GM19463 (cell line): ENCODE results near the gene ATP6V0D1.
"Not testable (repeated sequence)": the region's sequence is repeated elsewhere in the genome, so short reads cannot be mapped to it uniquely, and the experiment has no call there.

Experiments
- ATAC-seq: cut with Tn5 transposase; IDR thresholded peaks from one replicate; pipeline ENCODE4 v1.9.1; 2021; ENCODE audit warnings: mild to moderate bottlenecking, moderate library complexity; ENCODE audit not compliant: unreplicated experiment

Gene ATP6V0D1

DNA sequence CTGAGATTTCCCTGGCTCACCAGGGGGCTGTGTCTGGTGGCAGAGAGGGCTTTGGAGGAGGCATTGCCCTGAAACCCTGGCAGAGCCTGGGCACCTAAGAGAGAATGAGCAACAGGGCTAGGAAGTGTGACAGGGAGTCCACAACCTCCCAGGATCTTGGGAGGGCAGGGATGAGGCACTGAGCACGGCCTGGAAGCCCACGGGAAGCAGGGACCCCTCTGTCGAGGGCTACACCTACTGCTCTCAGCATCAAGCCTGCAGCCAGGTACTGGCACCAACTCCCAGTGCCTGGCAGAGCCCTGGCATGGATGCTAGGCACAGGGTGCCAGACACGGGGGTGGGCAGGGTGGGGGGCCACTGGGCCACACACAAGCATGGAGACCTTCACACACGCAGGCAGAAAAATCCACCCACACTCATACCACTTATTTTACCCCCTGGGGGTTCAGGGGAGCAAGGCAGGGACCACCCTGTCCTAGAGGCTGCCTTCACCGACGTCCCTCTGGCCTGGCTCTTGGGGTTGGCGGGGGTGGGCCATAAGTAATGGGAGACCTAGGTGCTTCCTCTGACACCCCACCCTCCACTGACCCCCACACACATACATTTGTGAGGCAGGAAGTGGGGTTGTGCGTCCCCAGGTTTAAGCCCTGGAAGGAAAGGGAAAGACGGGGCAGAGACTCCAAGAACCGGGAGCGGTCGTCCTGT lies 51.0 kb downstream of the ATP6V0D1 start:
- ATAC-seq = no peak

- no peak for ATAC-seq
Observed at GRCh38 chr16:67429053-67429798, 51.7 kb downstream of the ATP6V0D1 start.

DNA sequence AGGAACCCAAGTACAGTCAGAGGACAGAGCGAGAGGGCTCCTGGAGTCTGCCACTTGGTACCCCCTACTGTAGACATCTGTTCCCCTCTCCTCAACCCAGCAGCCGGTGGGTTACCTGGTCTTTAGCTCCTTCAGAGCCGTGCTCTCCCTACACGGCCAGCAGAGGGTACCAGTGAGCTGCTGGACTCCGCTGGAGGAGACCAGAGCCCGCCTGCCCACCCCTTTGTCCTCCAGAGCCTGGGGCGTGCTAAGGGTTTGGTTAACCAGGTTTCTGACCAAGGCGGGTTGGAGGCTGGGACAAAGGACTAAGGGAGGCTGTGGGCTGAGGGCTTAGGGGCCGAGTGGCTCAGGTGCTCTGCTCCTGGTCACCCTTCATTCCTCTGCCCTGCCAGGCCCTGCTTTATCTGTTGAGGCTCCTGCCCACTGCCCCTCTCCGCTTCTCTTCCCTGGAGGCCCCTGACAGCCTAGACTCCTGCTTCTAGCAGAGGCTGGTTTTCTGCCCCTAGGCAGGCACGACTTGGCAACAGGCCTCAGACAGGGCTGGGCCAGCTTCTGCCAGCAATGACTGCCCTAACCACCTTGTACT lies 52.7 kb downstream of the ATP6V0D1 start:
- no peak for ATAC-seq

DNA sequence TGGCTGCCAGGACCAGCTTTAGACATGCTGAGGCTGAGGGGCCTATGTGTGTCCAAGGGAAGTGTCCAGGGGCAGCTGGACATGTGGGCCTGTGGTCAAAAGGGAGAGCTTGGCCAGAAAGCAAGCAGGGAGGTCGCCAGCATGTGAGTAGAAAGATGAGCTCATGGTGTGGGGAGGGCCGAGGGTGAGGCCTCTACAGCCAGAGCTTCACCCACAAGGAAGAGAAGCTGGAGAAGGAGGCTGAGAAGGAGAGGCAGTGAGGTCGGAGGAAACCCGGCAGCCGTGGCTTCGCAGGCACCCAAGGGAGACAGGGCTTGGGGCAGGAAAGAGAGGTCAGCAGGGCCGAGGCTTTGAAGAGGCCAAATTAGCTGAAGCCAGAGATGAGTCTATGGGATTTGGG lies 54.0 kb downstream of the ATP6V0D1 start:
- ATAC-seq = no peak

GRCh38 chr16:67426022-67426421 lies 54.9 kb downstream of the ATP6V0D1 start:
- ATAC-seq = no peak

DNA sequence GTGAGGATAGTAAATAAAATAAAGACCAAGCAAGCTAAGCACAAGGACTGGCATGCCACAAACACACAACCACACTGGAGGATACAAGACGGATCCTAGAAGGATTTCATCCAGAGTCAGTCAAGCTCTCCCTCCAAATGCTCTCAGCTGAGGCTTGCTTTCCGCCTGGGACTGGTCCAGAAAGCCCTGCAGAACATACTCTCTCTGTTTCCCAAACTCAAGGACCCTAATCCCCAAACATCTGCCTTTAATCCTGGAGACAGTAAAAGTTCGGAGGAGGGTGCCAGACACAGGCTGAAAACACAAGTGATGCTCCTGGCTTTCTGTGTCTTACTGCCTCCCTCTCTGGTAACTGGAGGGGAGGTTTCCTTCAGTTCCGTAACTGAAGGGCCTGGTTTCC lies 55.4 kb downstream of the ATP6V0D1 start:
- no peak for ATAC-seq

- no peak for ATAC-seq
Observed at GRCh38 chr16:67425061-67425460, 55.9 kb downstream of the ATP6V0D1 start.

DNA sequence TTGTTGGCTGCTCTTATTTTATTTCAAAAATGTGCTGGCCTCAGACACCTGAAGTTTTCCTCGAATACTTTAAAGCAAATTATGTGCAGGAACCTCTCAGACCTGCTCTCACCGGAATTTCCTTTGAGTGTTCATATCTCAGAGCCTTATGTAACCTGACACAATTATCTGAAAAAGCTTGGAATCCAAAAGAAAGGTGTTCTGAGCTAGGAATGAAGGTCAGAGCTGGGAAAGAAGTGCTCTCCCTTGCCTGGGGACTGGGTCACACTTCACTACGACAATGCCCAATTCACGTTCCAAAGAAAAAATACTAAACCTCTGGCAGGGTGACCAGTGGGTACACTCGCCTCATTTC lies 56.7 kb downstream of the ATP6V0D1 start:
- ATAC-seq = no peak

GRCh38 chr16:67423611-67424260 lies 57.2 kb downstream of the ATP6V0D1 start:
- no peak for ATAC-seq

DNA sequence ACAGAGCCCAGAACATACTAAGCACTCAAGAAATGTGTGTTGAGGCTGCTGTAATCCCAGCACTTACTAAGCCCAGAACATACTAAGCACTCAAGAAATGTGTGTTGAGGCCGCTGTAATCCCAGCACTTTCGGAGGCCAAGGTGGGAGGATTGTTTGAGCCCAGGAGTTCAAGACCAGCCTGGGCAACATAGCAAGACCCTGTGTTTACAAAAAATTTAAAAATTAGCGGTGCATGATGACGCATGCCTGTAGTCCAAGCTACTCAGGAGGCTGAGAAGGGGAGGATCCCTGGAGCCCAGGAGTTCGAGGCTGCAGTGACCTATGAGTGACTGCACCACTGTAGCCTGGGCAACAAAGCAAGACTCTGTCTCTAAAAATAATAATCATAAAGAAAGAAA lies 57.9 kb downstream of the ATP6V0D1 start:
- ATAC-seq = no peak

DNA sequence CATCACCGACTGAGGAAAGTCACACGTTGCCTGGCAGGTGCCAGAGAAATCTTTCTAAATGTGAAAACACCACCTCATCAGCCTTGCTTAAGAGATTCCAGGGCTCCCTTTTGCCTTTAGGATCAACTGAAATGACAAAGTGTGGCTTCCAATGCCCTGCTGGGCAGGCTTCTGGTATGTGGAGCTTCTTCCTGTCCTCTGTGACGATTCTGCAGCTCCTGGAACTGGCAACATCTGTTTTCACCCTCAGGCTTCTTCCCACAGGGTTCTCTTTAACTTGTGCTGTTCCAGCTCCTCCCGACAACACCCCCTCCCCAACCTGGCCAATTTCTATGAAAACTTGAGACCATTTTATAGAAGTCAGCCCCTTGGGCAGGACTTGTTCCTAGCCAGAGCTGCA lies 59.9 kb downstream of the ATP6V0D1 start:
- ATAC-seq = no peak

DNA sequence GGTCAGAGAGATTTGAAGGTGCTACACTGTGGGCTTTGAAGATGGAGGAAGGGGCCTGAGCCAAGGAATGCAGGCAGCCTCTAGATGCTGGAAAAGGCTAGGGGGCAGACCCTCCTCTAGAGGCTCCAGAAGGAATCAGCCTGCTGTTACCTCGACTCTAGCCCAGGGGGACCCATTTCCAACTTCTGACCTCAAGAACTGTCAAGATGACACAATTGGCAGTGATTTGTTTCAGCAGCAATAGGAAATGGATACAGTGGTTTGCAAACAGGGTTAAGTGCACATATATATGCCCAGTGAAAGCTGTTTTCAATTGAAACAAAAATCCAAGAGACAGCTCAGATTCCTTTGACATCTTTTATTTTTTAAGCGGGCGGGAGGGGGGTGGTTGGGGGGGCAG lies 61.0 kb downstream of the ATP6V0D1 start:
- ATAC-seq = no peak

DNA sequence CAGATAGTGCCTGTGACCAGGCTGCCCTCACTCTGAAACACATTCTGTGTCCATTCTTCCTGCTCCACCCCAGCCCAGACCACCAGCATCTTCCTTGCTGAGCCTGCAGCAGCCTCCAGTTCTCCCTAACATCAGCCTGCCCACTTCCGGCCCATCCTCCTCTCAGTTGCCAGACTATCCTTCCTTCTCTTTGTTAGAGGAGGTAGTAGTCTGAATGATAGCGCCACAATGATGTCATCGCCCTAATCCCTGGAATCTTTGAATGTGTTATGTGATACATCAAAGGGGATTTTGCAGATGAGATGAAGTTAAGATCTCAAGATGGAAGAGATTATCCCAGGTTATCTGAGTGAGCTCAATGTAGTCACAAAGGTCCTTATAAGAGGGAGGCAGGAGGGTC lies 61.5 kb downstream of the ATP6V0D1 start:
- ATAC-seq = no peak

DNA sequence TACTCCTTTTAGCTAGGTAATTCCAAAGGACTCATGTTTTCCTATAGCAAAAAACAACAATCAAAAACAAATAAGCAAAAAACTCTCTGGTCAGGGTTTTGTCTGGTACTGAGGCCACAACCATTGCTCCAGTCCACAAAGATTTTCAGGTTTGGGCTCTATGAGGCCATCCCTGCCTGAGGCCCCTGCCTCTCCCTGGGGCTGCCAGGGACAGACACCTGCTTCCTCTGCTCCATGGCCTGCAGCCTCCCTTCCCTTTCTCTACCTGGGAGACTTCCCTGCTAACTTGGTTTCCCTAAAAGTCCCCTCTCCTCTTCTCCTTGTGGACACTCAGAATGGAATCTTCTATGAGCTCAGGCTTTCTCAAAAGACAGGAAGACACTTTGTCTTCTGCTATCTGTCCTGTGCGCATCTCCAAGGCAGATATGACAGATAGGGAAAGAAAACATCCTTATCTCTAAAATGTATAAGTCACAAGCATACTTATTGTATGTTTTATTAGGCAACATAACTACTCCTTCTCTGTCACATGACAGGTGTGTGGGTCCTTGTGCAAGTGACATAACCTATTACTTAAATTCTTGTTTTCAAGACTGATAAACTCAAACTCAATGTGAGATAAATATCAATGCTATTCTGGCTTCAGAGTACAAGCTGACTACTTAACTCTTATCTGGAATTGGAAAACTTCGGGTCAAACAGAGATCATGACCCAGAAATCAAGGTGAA lies 63.5 kb downstream of the ATP6V0D1 start:
- ATAC-seq = no peak

DNA sequence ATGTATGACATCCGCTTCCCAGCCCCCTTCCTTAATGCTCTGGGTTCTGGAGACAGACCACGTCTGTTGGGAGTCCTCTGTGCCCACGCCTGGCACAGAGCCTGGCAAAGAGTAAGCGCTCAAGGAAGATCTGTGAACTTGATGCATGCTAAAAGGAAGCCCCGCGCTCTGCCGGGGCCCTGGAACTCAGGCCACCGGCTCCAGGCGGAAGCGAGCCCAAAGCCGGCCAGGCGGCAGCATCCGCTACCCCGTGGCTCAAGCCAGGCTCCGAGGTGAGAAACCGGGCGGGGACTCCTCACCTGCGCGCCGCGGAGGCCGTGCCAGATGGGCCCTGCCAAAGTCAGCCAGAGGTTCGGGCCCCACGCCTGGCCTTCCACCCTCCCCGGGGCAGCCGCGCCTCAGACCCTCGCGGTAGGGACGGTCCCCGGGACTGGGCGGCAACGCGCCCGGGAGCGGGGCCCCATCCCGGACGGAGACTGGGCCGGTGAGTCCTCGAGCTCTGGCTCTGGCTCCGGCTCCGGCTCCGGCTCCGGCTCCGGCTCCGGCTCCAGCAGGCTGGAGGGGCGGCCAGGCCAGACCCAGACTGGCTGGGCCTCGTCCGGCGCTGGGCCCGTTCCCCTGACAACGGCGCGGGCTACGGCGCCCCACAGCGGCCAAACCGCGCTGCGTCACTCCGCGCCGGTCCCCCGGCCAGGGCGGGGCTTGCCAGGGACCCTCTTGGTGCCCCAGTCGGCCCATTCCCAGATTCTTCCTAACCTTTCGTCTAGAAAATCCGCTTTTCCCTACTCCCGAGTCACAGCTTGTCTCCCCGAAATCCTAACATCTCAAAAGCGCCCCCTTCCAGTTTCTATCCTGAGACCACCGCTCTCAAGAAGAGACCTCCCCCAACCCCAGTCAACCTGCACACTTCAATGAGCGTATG lies 64.8 kb downstream of the ATP6V0D1 start, which contains the start of gene ZDHHC1:
ZDHHC1 (minus strand) TSS at position 606 of the 922 bp plus-strand sequence. CDS start 8,702 bp downstream, outside the sequence.
- ATAC-seq = peak; percentile 77

DNA sequence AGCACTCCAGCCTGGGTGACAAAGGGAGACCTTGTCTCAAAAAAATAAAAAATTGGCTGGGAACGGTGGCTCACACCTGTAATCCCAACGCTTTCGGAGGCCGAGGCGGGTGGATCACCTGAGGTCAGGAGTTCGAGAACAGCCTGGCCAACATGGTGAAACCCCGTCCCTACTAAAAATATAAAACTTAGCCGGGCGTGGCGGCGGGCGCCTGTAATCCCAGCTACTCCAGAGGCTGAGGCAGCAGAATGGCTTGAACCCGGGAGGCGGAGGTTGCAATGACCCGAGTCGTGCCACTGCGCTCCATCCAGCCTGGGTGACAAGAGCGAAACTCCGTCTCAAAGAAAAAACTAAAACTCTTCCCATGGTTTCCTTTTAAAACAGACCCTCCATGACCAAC lies 65.5 kb downstream of the ATP6V0D1 start:
- not testable (repeated sequence) for ATAC-seq

- ATAC-seq = no peak
Observed at GRCh38 chr16:67413978-67414911, 66.7 kb downstream of the ATP6V0D1 start.

- no peak for ATAC-seq
Observed at GRCh38 chr16:67412294-67412693, 68.7 kb downstream of the ATP6V0D1 start.

DNA sequence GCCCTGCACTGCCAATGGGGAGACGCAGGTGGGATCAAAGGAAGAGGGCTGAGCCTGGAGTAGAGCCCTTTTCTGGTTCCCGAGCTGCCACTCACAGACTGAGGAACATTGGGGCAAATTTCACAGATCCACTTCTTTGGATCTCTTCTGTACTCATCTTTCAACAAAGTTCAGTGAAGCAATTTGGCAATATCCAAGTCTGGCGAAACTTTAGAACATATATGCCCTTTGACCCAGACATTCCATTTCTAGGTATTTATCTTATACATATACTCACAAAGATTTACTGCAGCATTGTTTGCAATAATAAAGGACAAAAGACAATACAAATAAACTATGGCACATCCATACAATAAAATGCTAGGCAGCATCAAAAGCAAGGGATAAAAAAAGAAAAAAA lies 69.6 kb downstream of the ATP6V0D1 start:
- no peak for ATAC-seq
